ENCODE results near the gene AMH. TPM values are rescaled to one million over a fixed set of nuclear protein-coding genes. Genes with fewer than 3 reads are reported as not detected.
A peak's percentile ranks its signal among the peaks of the same experiment; 100 is the strongest.

AMH gene
- total and polyA plus RNA-seq, 5 donors from 2014 or later = 3.5 TPM; not detected in 4

GRCh38 chr19:2268861-2269243 is 19.7 kb downstream of the AMH start:
- Mint-ChIP-seq H3K4me3 (peak overlapping the region; percentile 91 to 99 (median 96)), H3K9me3 (peaks cover 0 to 3% (median 0%) of the 10 kb centered on the region in 7 donors), H3K27ac (peak overlapping the region in 2 of 3 donors; percentile 87 to 94), H3K36me3 (peaks cover 11% of the 10 kb centered on the region), H3K4me1 (peaks cover 7 to 39% (median 11%) of the 10 kb centered on the region in 4 donors), H3K27me3 (peaks cover 6% of the 10 kb centered on the region)
- DNase-seq (no peak), ATAC-seq (ENCODE audit: low read depth in 2 of 2) (no peak)
- Histone ChIP-seq H3K9me3 (ENCODE audit: control insufficient read depth in 2 of 2, low read length in 2 of 2) (no peaks in the 10 kb centered on the region), H3K36me3 (ENCODE audit: control insufficient read depth, insufficient read depth, low read length) (no peaks in the 10 kb centered on the region), H3K4me1 (ENCODE audit: control insufficient read depth, insufficient read depth, low read length, poor library complexity, severe bottlenecking) (peaks cover 33% of the 10 kb centered on the region), H3K27me3 (ENCODE audit: control insufficient read depth, insufficient read depth, low read length) (no peaks in the 10 kb centered on the region), H3K4me3 (ENCODE audit: low read depth, low read length) (peak overlapping the region; percentile 73), H3K27ac (ENCODE audit: insufficient read depth, low read length, poor library complexity, severe bottlenecking) (peak overlapping the region; percentile 87)

GRCh38 chr19:2269244-2270156 is 20.4 kb downstream of the AMH start:
- Histone ChIP-seq H3K27me3 (ENCODE audit: control insufficient read depth, insufficient read depth, low read length) (no peaks in the 10 kb centered on the region), H3K36me3 (ENCODE audit: control insufficient read depth, insufficient read depth, low read length) (no peaks in the 10 kb centered on the region), H3K4me3 (ENCODE audit: low read depth, low read length) (peak overlapping the region; percentile 65), H3K27ac (ENCODE audit: insufficient read depth, low read length, poor library complexity, severe bottlenecking) (peak overlapping the region; percentile 87), H3K9me3 (ENCODE audit: control insufficient read depth in 2 of 2, low read length in 2 of 2) (no peaks in the 10 kb centered on the region), H3K4me1 (ENCODE audit: control insufficient read depth, insufficient read depth, low read length, poor library complexity, severe bottlenecking) (peaks cover 40% of the 10 kb centered on the region)
- DNase-seq = peak; percentile 97 to 99 (median 97)
- peaks cover 8 to 45% (median 17%) of the 10 kb centered on the region in 4 donors for H3K4me1 Mint-ChIP-seq
- peak overlapping the region; percentile 91 to 99 (median 96) for H3K4me3 Mint-ChIP-seq
- H3K36me3 Mint-ChIP-seq = peaks cover 16% of the 10 kb centered on the region
- H3K27me3 Mint-ChIP-seq = peaks cover 11% of the 10 kb centered on the region
- H3K9me3 Mint-ChIP-seq = peaks cover 0 to 3% (median 0%) of the 10 kb centered on the region in 7 donors
- ATAC-seq (ENCODE audit: low read depth in 2 of 2) = peak; percentile 84 to 86
- peak overlapping the region; percentile 87 to 96 (median 94) for H3K27ac Mint-ChIP-seq

- peak overlapping the region; percentile 87 to 94 (median 93) for H3K27ac Mint-ChIP-seq
- peaks cover 16% of the 10 kb centered on the region for H3K36me3 Mint-ChIP-seq
- H3K4me3 Mint-ChIP-seq = peak overlapping the region; percentile 91 to 99 (median 96)
- DNase-seq = peak in 1 of 3 donors; percentile 39
- H3K9me3 Mint-ChIP-seq = peaks cover 0 to 3% (median 0%) of the 10 kb centered on the region in 7 donors
- Histone ChIP-seq H3K27ac (ENCODE audit: insufficient read depth, low read length, poor library complexity, severe bottlenecking) (peak overlapping the region; percentile 87), H3K36me3 (ENCODE audit: control insufficient read depth, insufficient read depth, low read length) (no peaks in the 10 kb centered on the region), H3K4me1 (ENCODE audit: control insufficient read depth, insufficient read depth, low read length, poor library complexity, severe bottlenecking) (peaks cover 41% of the 10 kb centered on the region), H3K27me3 (ENCODE audit: control insufficient read depth, insufficient read depth, low read length) (no peaks in the 10 kb centered on the region), H3K4me3 (ENCODE audit: low read depth, low read length) (peak overlapping the region; percentile 26), H3K9me3 (ENCODE audit: control insufficient read depth in 2 of 2, low read length in 2 of 2) (no peaks in the 10 kb centered on the region)
- ATAC-seq (ENCODE audit: low read depth in 2 of 2) = no peak
- peaks cover 8 to 48% (median 17%) of the 10 kb centered on the region in 4 donors for H3K4me1 Mint-ChIP-seq
- peaks cover 11% of the 10 kb centered on the region for H3K27me3 Mint-ChIP-seq
Measured at GRCh38 chr19:2270157-2270422, 21.0 kb downstream of the AMH start.

- Mint-ChIP-seq H3K4me1 (peaks cover 8 to 50% (median 17%) of the 10 kb centered on the region in 4 donors), H3K27me3 (peaks cover 11% of the 10 kb centered on the region), H3K4me3 (peak overlapping the region; percentile 91 to 99 (median 96)), H3K36me3 (peaks cover 16% of the 10 kb centered on the region), H3K27ac (peak overlapping the region; percentile 63 to 87 (median 69)), H3K9me3 (peaks cover 0 to 3% (median 0%) of the 10 kb centered on the region in 7 donors)
- Histone ChIP-seq H3K4me3 (ENCODE audit: low read depth, low read length) (no peak overlapping the region), H3K4me1 (ENCODE audit: control insufficient read depth, insufficient read depth, low read length, poor library complexity, severe bottlenecking) (peaks cover 41% of the 10 kb centered on the region), H3K9me3 (ENCODE audit: control insufficient read depth in 2 of 2, low read length in 2 of 2) (no peaks in the 10 kb centered on the region), H3K27me3 (ENCODE audit: control insufficient read depth, insufficient read depth, low read length) (no peaks in the 10 kb centered on the region), H3K36me3 (ENCODE audit: control insufficient read depth, insufficient read depth, low read length) (no peaks in the 10 kb centered on the region), H3K27ac (ENCODE audit: insufficient read depth, low read length, poor library complexity, severe bottlenecking) (peak overlapping the region; percentile 87)
- peak; percentile 61 to 73 (median 68) for DNase-seq
- ATAC-seq (ENCODE audit: low read depth in 2 of 2) = peak; percentile 3 to 4
Measured at GRCh38 chr19:2270423-2271233, 21.5 kb downstream of the AMH start.

- peaks cover 8 to 48% (median 17%) of the 10 kb centered on the region in 4 donors for H3K4me1 Mint-ChIP-seq
- Histone ChIP-seq H3K27ac (ENCODE audit: insufficient read depth, low read length, poor library complexity, severe bottlenecking) (peak overlapping the region; percentile 87), H3K4me3 (ENCODE audit: low read depth, low read length) (peak overlapping the region; percentile 63), H3K9me3 (ENCODE audit: control insufficient read depth in 2 of 2, low read length in 2 of 2) (no peaks in the 10 kb centered on the region), H3K36me3 (ENCODE audit: control insufficient read depth, insufficient read depth, low read length) (no peaks in the 10 kb centered on the region), H3K4me1 (ENCODE audit: control insufficient read depth, insufficient read depth, low read length, poor library complexity, severe bottlenecking) (peaks cover 41% of the 10 kb centered on the region), H3K27me3 (ENCODE audit: control insufficient read depth, insufficient read depth, low read length) (no peaks in the 10 kb centered on the region)
- H3K9me3 Mint-ChIP-seq = peaks cover 0 to 3% (median 0%) of the 10 kb centered on the region in 7 donors
- H3K27ac Mint-ChIP-seq = peak overlapping the region; percentile 90 to 92 (median 91)
- peak overlapping the region; percentile 91 to 99 (median 92) for H3K4me3 Mint-ChIP-seq
- H3K27me3 Mint-ChIP-seq = peaks cover 11% of the 10 kb centered on the region
- peaks cover 16% of the 10 kb centered on the region for H3K36me3 Mint-ChIP-seq
- DNase-seq (no peak), ATAC-seq (ENCODE audit: low read depth in 2 of 2) (no peak)
Measured at GRCh38 chr19:2271234-2272103, 22.3 kb downstream of the AMH start.

GRCh38 chr19:2273356-2274184 is 24.4 kb downstream of the AMH start:
- peaks cover 6 to 46% (median 20%) of the 10 kb centered on the region in 4 donors for H3K4me1 Mint-ChIP-seq
- no peaks in the 10 kb centered on the region for H3K27me3 ChIP-seq (ENCODE audit: control insufficient read depth, insufficient read depth, low read length)
- peak; percentile 75 to 88 (median 77) for DNase-seq
- H3K27ac ChIP-seq (ENCODE audit: insufficient read depth, low read length, poor library complexity, severe bottlenecking) = peak overlapping the region; percentile 87
- peak overlapping the region; percentile 63 to 99 (median 76) for H3K4me3 Mint-ChIP-seq
- H3K36me3 Mint-ChIP-seq = peaks cover 20% of the 10 kb centered on the region
- peaks cover 0 to 3% (median 0%) of the 10 kb centered on the region in 7 donors for H3K9me3 Mint-ChIP-seq
- H3K4me1 ChIP-seq (ENCODE audit: control insufficient read depth, insufficient read depth, low read length, poor library complexity, severe bottlenecking) = peaks cover 41% of the 10 kb centered on the region
- H3K9me3 ChIP-seq (ENCODE audit: control insufficient read depth in 2 of 2, low read length in 2 of 2) = no peaks in the 10 kb centered on the region
- H3K36me3 ChIP-seq (ENCODE audit: control insufficient read depth, insufficient read depth, low read length) = no peaks in the 10 kb centered on the region
- H3K27me3 Mint-ChIP-seq = peaks cover 11% of the 10 kb centered on the region
- H3K27ac Mint-ChIP-seq = peak overlapping the region in 2 of 3 donors; percentile 73 to 95
- H3K4me3 ChIP-seq (ENCODE audit: low read depth, low read length) = peak overlapping the region; percentile 32
- ATAC-seq (ENCODE audit: low read depth in 2 of 2) = peak; percentile 9 to 30
